ENCODE measurements around the gene FBN1.

DNA sequence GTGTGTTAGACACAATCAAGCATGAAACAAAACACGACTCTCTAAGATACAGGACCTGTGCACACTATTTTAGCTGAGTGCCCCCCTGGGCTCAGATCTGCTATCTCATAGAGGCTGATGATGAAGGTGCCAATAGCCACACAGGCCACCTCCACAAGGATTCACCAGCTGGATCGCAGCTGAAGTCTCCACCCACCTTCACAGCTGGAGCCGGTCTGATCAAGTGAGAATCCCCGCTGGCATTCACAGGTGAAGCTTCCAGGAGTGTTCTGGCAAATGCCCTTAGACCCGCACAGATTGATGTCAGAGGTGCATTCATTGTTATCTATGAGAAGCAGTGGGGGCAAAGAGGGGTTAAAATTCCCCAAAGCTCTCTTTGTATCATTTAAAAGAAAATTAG is 224.1 kb downstream of the FBN1 start:
- TF ChIP-seq POLR2A (IDR thresholded peaks at IDR 0.05), result no peak
- TF ChIP-seq, protein P1, sequence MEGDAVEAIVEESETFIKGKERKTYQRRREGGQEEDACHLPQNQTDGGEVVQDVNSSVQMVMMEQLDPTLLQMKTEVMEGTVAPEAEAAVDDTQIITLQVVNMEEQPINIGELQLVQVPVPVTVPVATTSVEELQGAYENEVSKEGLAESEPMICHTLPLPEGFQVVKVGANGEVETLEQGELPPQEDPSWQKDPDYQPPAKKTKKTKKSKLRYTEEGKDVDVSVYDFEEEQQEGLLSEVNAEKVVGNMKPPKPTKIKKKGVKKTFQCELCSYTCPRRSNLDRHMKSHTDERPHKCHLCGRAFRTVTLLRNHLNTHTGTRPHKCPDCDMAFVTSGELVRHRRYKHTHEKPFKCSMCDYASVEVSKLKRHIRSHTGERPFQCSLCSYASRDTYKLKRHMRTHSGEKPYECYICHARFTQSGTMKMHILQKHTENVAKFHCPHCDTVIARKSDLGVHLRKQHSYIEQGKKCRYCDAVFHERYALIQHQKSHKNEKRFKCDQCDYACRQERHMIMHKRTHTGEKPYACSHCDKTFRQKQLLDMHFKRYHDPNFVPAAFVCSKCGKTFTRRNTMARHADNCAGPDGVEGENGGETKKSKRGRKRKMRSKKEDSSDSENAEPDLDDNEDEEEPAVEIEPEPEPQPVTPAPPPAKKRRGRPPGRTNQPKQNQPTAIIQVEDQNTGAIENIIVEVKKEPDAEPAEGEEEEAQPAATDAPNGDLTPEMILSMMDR (IDR thresholded peaks at IDR 0.05 in 4 of 5, conservative IDR thresholded peaks at IDR 0.05 in 1 of 5), result no peak

All from gastrocnemius medialis (tissue), 4 donors.